ENCODE data around the gene SYK.
"Not testable (repeated sequence)": the region's sequence is repeated elsewhere in the genome, so short reads cannot be mapped to it uniquely, and the experiment has no call there.

Gene SYK

GRCh38 chr9:90799271-90799852 is 2.3 kb upstream of the SYK start:
- DNase-seq: peak; percentile 93

GRCh38 chr9:90801973-90802322 is 329 bp downstream of the SYK start:
- no peak for DNase-seq

GRCh38 chr9:90802386-90802985 is 867 bp downstream of the SYK start:
- peak; percentile 82 for DNase-seq

GRCh38 chr9:90803860-90804593 is 2.4 kb downstream of the SYK start:
- peak; percentile 37 for DNase-seq

- no peak for DNase-seq
These were observed 3.7 kb downstream of the SYK start for GRCh38 chr9:90805006-90805996.

GRCh38 chr9:90807006-90807405 is 5.4 kb downstream of the SYK start:
- DNase-seq: no peak

GRCh38 chr9:90808398-90808797 is 6.8 kb downstream of the SYK start:
- DNase-seq: no peak

GRCh38 chr9:90808890-90809685 is 7.5 kb downstream of the SYK start:
- DNase-seq: peak; percentile 83

GRCh38 chr9:90810691-90811090 is 9.1 kb downstream of the SYK start:
- DNase-seq: no peak

- no peak for DNase-seq
These were observed 11.4 kb downstream of the SYK start for GRCh38 chr9:90813046-90813445.

- no peak for DNase-seq
These were observed 11.9 kb downstream of the SYK start for GRCh38 chr9:90813523-90813922.

- no peak for DNase-seq
These were observed 12.7 kb downstream of the SYK start for GRCh38 chr9:90814355-90814754.

- peak; percentile 68 for DNase-seq
These were observed 13.7 kb downstream of the SYK start for GRCh38 chr9:90815183-90815943.

- no peak for DNase-seq
These were observed 14.3 kb downstream of the SYK start for GRCh38 chr9:90815944-90816357.

- no peak for DNase-seq
These were observed 15.1 kb downstream of the SYK start for GRCh38 chr9:90816690-90817089.

GRCh38 chr9:90818279-90818678 is 16.7 kb downstream of the SYK start:
- DNase-seq: no peak

GRCh38 chr9:90820406-90820805 is 18.8 kb downstream of the SYK start:
- DNase-seq: not testable (repeated sequence)

- peak; percentile 49 for DNase-seq
These were observed 19.6 kb downstream of the SYK start for GRCh38 chr9:90821236-90821635.

GRCh38 chr9:90821697-90822096 is 20.1 kb downstream of the SYK start:
- peak; percentile 37 for DNase-seq

GRCh38 chr9:90822866-90823265 is 21.2 kb downstream of the SYK start:
- no peak for DNase-seq

GRCh38 chr9:90825586-90825985 is 24.0 kb downstream of the SYK start:
- DNase-seq: no peak
